Measurements from ENCODE around the gene USP4. TPM values are rescaled to one million over a fixed set of nuclear protein-coding genes. Genes with fewer than 3 reads are reported as not detected.

USP4 gene
- total and polyA plus RNA-seq, 2 of the 13 experiments (the other 11 are each of a cell fraction or from before 2014, with no cell fraction given): 9.2 to 20.8 TPM

GRCh38 chr3:49358217-49358883 lies 18.5 kb upstream of the USP4 start, which contains the start of gene GPX1 (continued):
- peak; percentile 45 for TF ChIP-seq HNRNPK (IDR thresholded peaks at IDR 0.05; ENCODE audit: low read depth, low read length, poor library complexity, severe bottlenecking)
- TF ChIP-seq AHR (CRISPR knock-in tag; IDR thresholded peaks at IDR 0.05): no peak
- TF ChIP-seq BRCA1 (CRISPR knock-in tag; IDR thresholded peaks at IDR 0.05): 0 out of 2 replicates have a peak, but pooled peaks have one; percentile 57
- TF ChIP-seq TCF7L2 (IDR thresholded peaks at IDR 0.05; ENCODE audit: low read depth, low read length): no peak
- TF ChIP-seq BORCS8-MEF2B (CRISPR knock-in tag; IDR thresholded peaks at IDR 0.05): peak; percentile 97
- TF ChIP-seq, protein P1, sequence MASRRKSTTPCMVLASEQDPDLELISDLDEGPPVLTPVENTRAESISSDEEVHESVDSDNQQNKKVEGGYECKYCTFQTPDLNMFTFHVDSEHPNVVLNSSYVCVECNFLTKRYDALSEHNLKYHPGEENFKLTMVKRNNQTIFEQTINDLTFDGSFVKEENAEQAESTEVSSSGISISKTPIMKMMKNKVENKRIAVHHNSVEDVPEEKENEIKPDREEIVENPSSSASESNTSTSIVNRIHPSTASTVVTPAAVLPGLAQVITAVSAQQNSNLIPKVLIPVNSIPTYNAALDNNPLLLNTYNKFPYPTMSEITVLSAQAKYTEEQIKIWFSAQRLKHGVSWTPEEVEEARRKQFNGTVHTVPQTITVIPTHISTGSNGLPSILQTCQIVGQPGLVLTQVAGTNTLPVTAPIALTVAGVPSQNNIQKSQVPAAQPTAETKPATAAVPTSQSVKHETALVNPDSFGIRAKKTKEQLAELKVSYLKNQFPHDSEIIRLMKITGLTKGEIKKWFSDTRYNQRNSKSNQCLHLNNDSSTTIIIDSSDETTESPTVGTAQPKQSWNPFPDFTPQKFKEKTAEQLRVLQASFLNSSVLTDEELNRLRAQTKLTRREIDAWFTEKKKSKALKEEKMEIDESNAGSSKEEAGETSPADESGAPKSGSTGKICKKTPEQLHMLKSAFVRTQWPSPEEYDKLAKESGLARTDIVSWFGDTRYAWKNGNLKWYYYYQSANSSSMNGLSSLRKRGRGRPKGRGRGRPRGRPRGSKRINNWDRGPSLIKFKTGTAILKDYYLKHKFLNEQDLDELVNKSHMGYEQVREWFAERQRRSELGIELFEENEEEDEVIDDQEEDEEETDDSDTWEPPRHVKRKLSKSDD (CRISPR knock-in tag; IDR thresholded peaks at IDR 0.05; ENCODE audit: low read depth): no peak
- TF ChIP-seq ZNF276 (CRISPR knock-in tag; IDR thresholded peaks at IDR 0.05; ENCODE audit: low read depth): no peak
- TF ChIP-seq PRDM10 (CRISPR knock-in tag; IDR thresholded peaks at IDR 0.05; ENCODE audit: low read depth): peak; percentile 77
- TF ChIP-seq HOXA3 (CRISPR knock-in tag; IDR thresholded peaks at IDR 0.05): peak; percentile 88
- TF ChIP-seq MEIS1 (CRISPR knock-in tag; IDR thresholded peaks at IDR 0.05; ENCODE audit: borderline replicate concordance): no peak
- TF ChIP-seq, protein P2, sequence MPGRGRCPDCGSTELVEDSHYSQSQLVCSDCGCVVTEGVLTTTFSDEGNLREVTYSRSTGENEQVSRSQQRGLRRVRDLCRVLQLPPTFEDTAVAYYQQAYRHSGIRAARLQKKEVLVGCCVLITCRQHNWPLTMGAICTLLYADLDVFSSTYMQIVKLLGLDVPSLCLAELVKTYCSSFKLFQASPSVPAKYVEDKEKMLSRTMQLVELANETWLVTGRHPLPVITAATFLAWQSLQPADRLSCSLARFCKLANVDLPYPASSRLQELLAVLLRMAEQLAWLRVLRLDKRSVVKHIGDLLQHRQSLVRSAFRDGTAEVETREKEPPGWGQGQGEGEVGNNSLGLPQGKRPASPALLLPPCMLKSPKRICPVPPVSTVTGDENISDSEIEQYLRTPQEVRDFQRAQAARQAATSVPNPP (CRISPR knock-in tag; IDR thresholded peaks at IDR 0.05): peak; percentile 94
- TF ChIP-seq SP2 (CRISPR knock-in tag; IDR thresholded peaks at IDR 0.05): peak; percentile 80
- TF ChIP-seq AGO2 (optimal IDR thresholded peaks at IDR 0.05; ENCODE audit: low read depth, low read length): peak; percentile 98
- peak; percentile 70; the same call in 1 of the 2 replicates for TF ChIP-seq ZNF354B (CRISPR knock-in tag; IDR thresholded peaks at IDR 0.05)
- no peak for TF ChIP-seq CCAR2 (optimal IDR thresholded peaks at IDR 0.05; ENCODE audit: low read depth, low read length)
- peak; percentile 93; the same call in 1 of the 2 replicates for TF ChIP-seq KDM5B (CRISPR knock-in tag; IDR thresholded peaks at IDR 0.05; ENCODE audit: borderline replicate concordance)
- peak; percentile 87; the same call in 1 of the 2 replicates for TF ChIP-seq RNF2 (conservative IDR thresholded peaks at IDR 0.05; ENCODE audit: low read depth)
- TF ChIP-seq STAG1 (CRISPR knock-in tag; IDR thresholded peaks at IDR 0.05): peak; percentile 1; the same call in 1 of the 2 replicates
- TF ChIP-seq ZNF335 (CRISPR knock-in tag; IDR thresholded peaks at IDR 0.05): peak; percentile 98
- no peak for TF ChIP-seq ZNF652 (CRISPR knock-in tag; IDR thresholded peaks at IDR 0.05; ENCODE audit: borderline replicate concordance, low read depth)
- TF ChIP-seq HMG20A (CRISPR knock-in tag; IDR thresholded peaks at IDR 0.05; ENCODE audit: borderline replicate concordance): no peak

Data from HepG2 (cell line).